Activated naive CD4-positive, alpha-beta T cell treated with anti-CD3 and anti-CD28 coated beads for 36 hours (primary cell): Measurements from ENCODE around the gene PTGES. TPM values are rescaled to one million over a fixed set of nuclear protein-coding genes. Genes with fewer than 3 reads are reported as not detected.

Experiments used
- CTCF ChIA-PET: fragments of 350-600 bp; sonication (Branson Sonifier 250); formaldehyde crosslinking; loops from one replicate; lab custom pipeline; 2021; ENCODE audit warnings: antibody characterized with exemption; lab: Charles Lee
- DNase-seq: peaks from one replicate; pipeline ENCODE4 v3.0.0-alpha.2; 2020
- H3K27ac Mint-ChIP-seq: one replicate; pipeline ENCODE4 v1.8.0; 2021; ENCODE audit warnings: mild to moderate bottlenecking, mixed read lengths
- H3K27me3 Mint-ChIP-seq: one replicate; pipeline ENCODE4 v1.8.0; 2021; ENCODE audit warnings: low read depth, mixed read lengths
- H3K36me3 Mint-ChIP-seq: one replicate; pipeline ENCODE4 v1.8.0; 2021; ENCODE audit warnings: low read depth, mixed read lengths
- H3K4me1 Mint-ChIP-seq: one replicate; pipeline ENCODE4 v1.8.0; 2021; ENCODE audit warnings: low read depth, mixed read lengths
- H3K4me3 Mint-ChIP-seq: one replicate; pipeline ENCODE4 v1.8.0; 2021; ENCODE audit warnings: mild to moderate bottlenecking, moderate library complexity, mixed read lengths
- H3K9me3 Mint-ChIP-seq: one replicate; pipeline ENCODE4 v1.8.0; 2021; ENCODE audit warnings: mixed read lengths
- intact Hi-C: fragments of 100-400 bp; cut with micrococcal nuclease; formaldehyde crosslinking; loops from one replicate; pipeline ENCODE4 v1.15.1; 2023
- total RNA-seq, 2 experiments: library from RNA; stranded (reverse); gene quantifications; one replicate each; pipeline ENCODE4 v1.2.3, GENCODE V29; 2021

The PTGES gene
- total RNA-seq, 2 experiments from 2014 or later, result 0.31 to 0.44 TPM

DNA sequence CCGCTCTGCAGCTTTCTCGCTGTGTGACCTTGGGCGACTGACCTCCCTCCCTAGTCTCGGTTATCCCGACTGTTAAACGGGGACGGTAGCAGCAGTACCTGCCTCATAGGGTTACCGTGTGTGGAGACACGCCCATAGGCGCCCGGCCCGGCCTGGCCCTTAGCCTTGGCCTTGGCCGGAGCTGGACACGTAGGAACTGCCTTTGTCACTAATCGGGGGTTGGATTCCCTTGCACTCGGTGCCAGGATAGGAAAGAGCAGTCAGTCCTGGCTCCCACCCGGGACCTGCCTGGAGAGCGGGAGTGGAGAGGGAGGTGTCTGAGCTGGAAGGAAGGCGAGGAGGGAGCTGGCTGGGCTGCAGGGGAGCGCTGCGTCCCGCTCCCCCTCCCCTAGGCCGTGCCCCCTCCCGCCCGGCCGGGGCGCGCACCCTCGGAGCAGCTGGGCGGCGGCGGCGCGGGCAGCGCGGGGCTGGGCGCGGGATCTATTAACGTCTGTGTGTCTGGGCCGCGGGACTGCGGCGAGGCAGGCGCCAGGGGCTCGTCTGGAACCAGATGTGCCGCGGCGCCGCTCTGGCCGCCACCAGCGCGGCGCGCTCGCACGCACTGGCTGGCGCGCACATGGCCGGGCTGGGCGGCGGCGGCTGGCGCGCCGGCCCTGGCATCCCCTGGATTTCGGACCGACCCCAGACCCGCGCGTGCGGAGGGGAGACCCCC lies 55.7 kb downstream of the PTGES start:
- peaks cover 25% of the 10 kb centered on the region for H3K27me3 Mint-ChIP-seq
- H3K27ac Mint-ChIP-seq, result peak overlapping the region; percentile 65
- peak; percentile 27 for DNase-seq
- intact Hi-C loops, result no loop called here
- H3K9me3 Mint-ChIP-seq, result peaks cover 2% of the 10 kb centered on the region
- peaks cover 5% of the 10 kb centered on the region for H3K4me1 Mint-ChIP-seq
- peak overlapping the region; percentile 69 for H3K4me3 Mint-ChIP-seq
- CTCF ChIA-PET, result interaction anchor here (1.0 to 1.5 kb wide), 2 partner anchors 29 to 87 kb away, joined by 3 to 4 read pairs; no protein-coding TSS in a partner anchor
- no peaks in the 10 kb centered on the region for H3K36me3 Mint-ChIP-seq

- H3K27me3 Mint-ChIP-seq, result peaks cover 25% of the 10 kb centered on the region
- CTCF ChIA-PET, result no interaction called here
- DNase-seq, result no peak
- no peak overlapping the region for H3K27ac Mint-ChIP-seq
- intact Hi-C loops, result no loop called here
- no peaks in the 10 kb centered on the region for H3K36me3 Mint-ChIP-seq
- peaks cover 5% of the 10 kb centered on the region for H3K4me1 Mint-ChIP-seq
- H3K4me3 Mint-ChIP-seq, result no peak overlapping the region
- peaks cover 2% of the 10 kb centered on the region for H3K9me3 Mint-ChIP-seq
These were observed 57.0 kb downstream of the PTGES start for GRCh38 chr9:129695870-129696269.

GRCh38 chr9:129694243-129694646 lies 58.6 kb downstream of the PTGES start:
- no peak for DNase-seq
- CTCF ChIA-PET, result no interaction called here
- Mint-ChIP-seq H3K27ac (no peak overlapping the region), H3K4me1 (peaks cover 5% of the 10 kb centered on the region), H3K4me3 (no peak overlapping the region), H3K27me3 (peaks cover 18% of the 10 kb centered on the region), H3K36me3 (no peaks in the 10 kb centered on the region), H3K9me3 (peaks cover 2% of the 10 kb centered on the region)
- intact Hi-C loops, result no loop called here

GRCh38 chr9:129693741-129694140 lies 59.1 kb downstream of the PTGES start:
- Mint-ChIP-seq H3K27ac (no peak overlapping the region), H3K9me3 (peaks cover 2% of the 10 kb centered on the region), H3K4me1 (peaks cover 4% of the 10 kb centered on the region), H3K27me3 (peaks cover 17% of the 10 kb centered on the region), H3K36me3 (no peaks in the 10 kb centered on the region), H3K4me3 (no peak overlapping the region)
- intact Hi-C loops, result no loop called here
- no peak for DNase-seq
- CTCF ChIA-PET, result interaction anchor here (0.6 kb wide), 1 partner anchor 33 kb away, joined by 3 read pairs; no protein-coding TSS in a partner anchor

- CTCF ChIA-PET, result no interaction called here
- H3K27me3 Mint-ChIP-seq, result peaks cover 15% of the 10 kb centered on the region
- no peak overlapping the region for H3K27ac Mint-ChIP-seq
- peaks cover 2% of the 10 kb centered on the region for H3K9me3 Mint-ChIP-seq
- no peaks in the 10 kb centered on the region for H3K36me3 Mint-ChIP-seq
- H3K4me1 Mint-ChIP-seq, result peaks cover 3% of the 10 kb centered on the region
- no peak for DNase-seq
- H3K4me3 Mint-ChIP-seq, result no peak overlapping the region
- intact Hi-C loops, result no loop called here
These were observed 60.3 kb downstream of the PTGES start for GRCh38 chr9:129692534-129692933.

Other genes starting within 250 kb of the PTGES start
- gene C9orf50, start 131.9 kb downstream of the PTGES start, total RNA-seq, result not detected
- 10 to 100 TPM; 58.6 to 59.3 TPM for gene NTMT1, start 126.9 kb downstream of the PTGES start, total RNA-seq
- gene ASB6, start 110.9 kb downstream of the PTGES start, total RNA-seq, result 10 to 100 TPM; 13.0 to 13.8 TPM
- under 1 TPM; 0.69 to 0.83 TPM for gene PRRX2, start 87.4 kb downstream of the PTGES start, total RNA-seq
- gene TOR1B, start 50.1 kb upstream of the PTGES start, total RNA-seq, result 10 to 100 TPM; 18.8 to 21.3 TPM
- 10 to 100 TPM; 26.2 to 28.2 TPM for gene TOR1A, start 71.1 kb upstream of the PTGES start, total RNA-seq
- 10 to 100 TPM; 45.3 to 45.7 TPM for gene C9orf78, start 82.2 kb upstream of the PTGES start, total RNA-seq
- 10 to 100 TPM; 54.7 to 54.9 TPM for gene USP20, start 82.4 kb upstream of the PTGES start, total RNA-seq